Fibroblast of peridontal ligament (primary cell): ENCODE data around the gene PLD2.
A peak's percentile ranks its signal among the peaks of the same experiment; 100 is the strongest.

Source experiments
- DNase-seq: peaks from one replicate; pipeline ENCODE4 v3.0.0-alpha.2; 2010; ENCODE audit errors: extremely low read depth

The PLD2 gene

DNA sequence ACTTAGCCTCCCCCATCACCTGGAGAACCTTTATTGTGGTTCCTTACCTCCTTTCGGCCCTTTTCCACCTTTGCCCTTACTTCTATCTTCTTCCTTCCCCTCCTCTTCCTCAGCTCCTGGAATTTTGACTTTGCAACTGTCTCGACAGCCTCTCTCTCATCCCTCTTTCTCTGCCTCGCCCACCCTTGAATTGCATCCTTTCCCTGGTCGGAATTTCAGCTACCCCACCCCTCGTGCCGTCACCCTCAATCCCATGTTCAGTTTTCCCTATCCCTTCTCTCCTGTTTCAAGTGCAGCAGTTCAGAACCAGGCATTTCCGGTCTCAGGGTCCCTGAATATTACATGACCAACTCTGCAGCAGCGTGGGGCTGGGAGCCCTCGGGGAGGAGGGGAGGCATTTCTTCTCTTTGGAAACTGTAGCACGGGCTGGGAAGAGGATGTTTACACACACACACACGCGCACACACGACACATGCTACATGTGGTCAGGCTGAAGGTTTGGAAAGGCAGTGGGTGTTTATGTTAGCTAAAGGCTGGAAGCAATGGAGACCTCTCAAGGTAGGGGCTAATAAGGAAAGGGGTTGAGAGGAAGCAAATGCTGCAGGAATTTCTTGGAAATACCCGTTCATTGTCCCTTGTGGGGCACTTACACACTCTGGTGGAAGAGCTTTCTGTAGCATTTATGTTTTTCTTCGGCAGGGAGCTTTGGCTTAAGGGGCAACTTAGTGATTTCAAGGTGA lies 27.2 kb downstream of the PLD2 start:
- peak; percentile 59 for DNase-seq

DNA sequence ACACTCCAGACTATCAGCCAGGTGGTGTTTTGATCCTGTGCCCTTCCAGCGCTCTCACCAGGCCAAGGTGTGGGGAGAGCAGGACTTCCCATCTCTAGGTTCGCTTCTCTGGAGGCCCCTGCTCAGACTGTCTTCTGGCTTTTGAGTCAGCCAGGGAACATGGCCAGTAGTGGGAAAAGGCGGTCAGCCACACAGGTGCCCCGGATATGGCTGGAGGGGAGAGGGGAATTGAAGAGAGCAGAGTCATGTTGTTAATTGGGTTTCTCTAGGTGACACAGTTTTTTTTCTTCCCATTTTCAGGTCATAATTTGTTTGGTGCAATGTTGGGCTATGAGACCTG lies 27.7 kb downstream of the PLD2 start:
- DNase-seq = no peak

DNA sequence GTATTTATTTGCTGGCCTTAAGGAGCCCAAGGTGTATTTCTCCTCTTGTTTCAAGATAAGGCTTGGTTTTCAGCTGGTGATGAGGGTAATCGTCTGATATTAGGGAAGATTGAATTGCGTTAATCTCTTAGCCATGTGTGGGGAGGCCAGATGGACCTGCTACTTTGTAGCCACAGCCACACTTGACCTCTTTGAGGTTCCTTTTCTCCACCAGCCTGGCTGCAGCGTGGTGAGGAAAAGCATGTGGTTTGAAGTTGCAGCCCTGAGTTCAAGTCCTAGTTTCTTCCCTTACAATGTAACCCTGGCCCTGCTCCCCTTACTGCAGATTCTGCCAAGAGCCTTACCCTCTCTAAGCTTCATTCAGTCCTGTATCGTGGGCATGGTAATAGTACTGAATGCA lies 29.3 kb downstream of the PLD2 start:
- no peak for DNase-seq

DNA sequence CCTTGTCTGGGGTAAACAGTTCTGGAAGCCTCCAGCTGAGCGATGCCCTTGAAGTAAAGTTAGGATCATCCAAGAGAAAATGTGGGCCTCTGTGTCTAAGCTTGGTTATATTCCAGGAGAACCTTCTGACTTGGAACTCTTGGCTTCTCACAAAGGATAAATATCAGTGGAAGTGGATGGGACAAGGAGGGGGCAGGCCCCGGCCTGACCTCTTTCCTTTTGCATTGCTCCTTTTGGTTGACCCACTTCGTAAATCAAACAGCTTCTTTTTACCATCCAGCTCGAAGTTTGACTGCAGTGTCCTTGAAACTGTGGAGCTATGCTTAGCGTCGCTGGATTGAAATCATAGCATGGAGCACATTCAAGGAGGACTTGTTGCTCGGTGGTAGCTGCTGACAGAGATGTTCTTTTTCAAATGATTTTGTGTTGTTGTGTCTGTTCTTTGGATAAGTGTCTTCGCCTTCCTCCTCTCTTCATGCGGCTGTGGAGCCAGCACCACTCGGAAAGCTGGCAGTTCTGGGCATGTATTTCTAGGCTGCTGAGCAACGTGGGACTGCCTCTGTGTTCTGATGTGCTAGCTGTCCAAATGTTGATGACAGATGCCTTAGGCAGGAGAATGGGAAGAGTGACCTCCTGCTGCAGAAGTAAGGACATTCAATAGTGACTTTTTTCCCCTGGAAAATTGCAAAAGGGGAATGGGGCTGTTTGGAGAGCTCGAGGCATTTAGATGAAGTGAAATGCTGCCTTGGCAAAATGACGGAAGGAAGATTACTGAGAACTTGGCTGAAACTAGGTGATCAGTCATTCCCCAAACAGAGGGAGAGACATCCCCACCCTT lies 30.7 kb downstream of the PLD2 start:
- DNase-seq = no peak

DNA sequence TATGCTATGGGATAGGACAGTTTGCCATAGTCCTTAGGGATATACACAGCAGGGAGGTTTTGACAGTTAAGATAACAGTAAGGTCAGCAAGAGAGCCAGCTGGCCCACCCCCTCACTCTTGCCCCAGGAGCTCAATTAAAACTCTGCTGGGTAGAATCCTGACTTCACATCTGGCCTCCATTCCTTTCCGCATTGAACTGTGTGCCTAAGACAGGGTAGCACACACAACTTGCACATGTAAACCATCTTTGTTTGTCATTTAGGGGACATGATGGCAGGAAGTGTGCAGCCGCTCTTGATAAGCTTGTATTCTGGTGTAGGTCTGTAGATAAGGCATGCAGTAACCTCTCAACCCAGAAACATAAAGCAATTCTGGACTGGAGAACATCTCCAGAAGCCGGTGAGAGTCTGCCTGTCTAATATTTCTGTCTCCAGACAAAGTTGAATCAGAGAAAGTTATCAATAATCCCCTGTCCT lies 31.4 kb downstream of the PLD2 start:
- DNase-seq = no peak

DNA sequence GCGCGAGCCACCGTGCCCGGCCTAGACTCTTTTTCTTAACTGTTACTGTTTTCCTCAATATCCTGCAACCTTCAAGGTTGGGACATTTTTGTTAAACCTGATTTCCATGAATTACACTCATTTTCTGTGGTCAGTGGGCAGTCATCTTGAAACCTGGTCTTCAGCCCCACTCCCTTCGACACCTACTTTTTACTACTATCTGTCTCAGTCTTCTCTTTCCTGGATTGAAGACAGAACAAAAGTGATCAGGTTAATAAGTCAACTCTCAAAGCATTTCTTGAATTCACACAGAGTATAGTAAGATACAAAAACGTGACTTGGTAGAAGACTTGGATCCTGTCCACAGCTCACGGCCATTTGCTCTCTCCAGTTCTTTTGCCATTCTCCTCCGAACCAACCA lies 32.3 kb downstream of the PLD2 start:
- DNase-seq = no peak

DNA sequence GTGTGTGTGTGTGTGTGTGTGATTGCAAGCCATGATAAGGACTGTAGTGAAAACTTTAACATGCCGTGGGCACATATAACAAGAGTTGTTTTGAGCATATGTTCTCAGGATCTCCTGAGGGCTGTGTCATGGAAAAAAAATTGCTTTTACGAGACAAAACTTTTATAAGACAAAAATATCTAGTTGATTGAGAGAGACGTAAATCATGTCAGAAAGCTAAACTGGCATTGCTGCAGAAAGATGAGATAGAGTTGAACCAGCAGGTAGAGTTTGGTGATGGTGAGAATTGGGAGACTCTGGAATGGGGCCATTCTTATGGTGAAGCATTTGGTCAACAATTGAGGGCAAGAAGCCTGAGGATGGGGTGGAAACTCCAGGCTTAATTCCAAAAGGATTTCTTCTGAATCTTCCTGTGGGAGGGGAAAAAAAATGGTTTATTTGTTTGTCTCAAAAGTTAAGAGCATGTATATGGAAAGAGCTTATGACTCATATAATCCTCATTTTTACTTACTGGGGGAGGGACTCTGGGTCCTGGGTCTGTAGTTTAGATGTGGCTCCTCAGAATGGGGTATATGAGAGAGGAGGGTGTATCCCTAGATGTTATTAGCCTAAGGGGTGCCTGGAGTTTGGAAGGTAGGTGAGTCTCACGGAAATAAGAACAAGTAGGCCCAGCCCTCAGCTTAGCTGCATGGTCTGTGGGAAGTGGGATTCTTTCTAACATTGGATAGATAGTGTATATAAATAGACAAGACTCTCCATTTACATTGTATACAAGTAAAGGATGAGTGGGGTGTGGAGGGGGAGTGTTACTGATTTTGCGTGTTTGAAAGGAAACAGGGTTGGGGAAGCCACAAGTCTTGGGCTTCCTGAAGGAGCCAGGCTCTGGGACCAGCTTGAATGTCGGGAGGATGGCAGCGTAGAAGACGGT lies 33.3 kb downstream of the PLD2 start:
- DNase-seq = peak; percentile 48

DNA sequence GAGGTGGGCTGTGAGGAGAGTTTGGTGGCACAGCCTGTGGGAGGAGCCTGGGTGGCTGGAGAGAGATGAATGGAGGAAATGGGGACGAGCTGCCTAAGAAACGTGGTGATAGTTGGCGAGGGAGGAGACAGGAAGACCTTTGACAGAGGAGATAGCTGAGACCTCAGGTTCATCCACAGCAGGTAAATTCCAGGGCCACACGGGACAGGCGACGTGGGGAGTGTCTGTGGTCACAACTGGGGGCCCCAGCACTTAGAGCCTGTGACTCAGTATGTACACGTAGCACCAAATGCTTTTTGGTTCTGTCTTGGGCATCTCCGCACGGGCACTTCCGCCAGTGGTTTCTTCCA lies 33.9 kb downstream of the PLD2 start:
- DNase-seq = no peak

DNA sequence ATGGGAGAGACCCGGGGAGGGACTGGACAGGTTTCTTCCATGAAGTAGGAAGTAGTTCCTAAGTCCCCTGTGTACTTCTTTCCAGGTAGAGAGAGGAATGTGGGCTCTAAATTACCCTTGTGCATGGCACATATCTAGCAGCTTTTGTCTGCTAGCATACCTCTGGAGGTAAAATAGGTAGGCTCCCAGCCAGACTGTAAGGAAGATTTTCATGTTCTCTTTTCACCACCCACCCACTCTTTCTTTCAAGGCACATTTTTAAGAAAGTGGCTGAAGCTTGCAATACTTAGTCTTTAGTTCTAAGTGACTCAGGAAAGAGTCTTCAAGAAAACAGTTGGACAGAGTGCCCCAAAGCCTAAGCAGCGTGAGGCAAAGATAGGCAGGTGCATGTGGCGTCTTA lies 35.4 kb downstream of the PLD2 start:
- no peak for DNase-seq

DNA sequence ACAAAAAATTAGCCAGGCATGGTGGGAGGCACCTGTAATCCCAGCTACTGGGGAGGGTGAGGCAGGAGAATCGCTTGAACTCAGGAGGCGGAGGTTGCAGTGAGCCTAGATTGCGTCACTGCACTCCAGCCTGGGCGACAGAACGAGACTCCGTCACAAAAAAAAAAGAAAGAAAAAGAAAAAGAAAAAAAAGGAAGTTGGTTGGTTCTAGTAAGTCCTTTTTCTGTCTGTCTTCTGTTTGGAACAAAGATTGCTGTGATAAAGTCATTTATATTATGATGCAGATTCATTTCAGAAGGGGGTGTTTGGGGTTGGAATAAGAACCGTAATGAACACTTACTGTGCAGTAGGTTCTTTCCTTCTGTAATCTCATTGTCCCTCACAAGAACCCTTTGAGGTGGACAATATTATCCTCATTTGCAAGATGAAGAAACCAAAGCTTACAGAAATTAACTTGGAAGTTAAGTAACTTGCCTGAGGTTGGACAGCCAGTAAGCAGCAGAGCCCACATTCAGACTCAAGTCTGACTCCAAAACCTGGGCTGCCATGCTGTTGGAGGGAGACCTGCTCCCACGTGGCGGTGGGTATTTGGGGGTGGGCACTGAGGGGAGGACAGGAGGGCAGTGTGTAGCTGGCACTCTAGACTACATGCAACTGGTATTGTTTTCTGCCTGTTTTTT lies 36.5 kb downstream of the PLD2 start:
- no peak for DNase-seq

DNA sequence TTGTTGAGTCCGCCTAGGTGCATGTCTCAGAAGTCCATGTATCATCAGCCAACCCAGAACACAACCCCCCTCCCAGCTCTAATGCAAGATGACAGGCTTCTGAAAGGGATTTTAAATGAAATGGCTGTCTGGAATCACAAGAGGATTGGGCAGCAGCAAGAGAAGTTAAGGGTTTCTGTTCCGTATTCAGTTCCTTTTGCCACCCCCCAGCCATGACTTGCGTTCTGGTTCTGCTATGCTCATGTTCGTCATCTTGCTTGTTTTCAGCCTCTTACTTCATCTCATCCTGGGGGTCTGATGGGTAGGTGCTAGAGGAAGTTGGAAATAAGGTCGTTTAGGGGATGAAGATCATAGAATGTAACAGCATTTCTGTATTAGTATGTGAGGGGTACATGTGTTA lies 38.2 kb downstream of the PLD2 start:
- DNase-seq = no peak

DNA sequence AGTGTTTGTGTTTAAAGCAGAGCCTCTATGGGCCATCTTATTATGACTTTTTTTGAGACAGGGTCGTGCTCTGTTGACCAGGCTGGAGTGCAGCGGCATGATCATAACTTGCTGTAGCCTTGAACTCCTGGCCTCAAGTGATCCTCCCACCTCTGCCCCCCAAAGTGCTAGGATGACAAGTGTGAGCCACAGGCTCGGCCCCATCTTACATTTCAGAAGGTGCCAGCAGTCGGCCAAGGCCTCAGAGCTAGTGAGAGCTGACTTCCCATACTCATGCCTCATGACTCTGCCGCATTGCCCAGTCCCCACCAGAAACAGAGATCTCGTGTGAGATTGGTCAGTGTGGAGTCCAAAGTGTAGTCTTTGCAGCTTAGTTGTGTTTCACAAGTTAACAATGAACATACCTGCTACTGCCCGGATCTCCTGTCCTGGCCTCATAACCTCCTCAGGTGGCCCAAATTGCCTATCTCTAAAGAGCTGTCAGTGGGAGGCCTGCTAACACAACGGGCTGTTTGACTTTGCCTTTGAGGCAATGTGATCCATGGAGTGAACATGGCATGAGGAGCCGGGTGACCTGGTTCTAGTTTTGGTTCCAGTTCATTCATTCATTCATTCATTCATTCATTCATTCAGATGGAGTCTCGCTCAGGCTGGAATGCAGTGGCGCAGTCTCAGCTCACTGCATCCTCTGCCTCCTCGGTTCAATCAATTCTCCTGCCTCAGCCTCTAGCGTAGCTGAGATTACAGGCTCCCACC lies 39.9 kb downstream of the PLD2 start:
- DNase-seq = no peak

DNA sequence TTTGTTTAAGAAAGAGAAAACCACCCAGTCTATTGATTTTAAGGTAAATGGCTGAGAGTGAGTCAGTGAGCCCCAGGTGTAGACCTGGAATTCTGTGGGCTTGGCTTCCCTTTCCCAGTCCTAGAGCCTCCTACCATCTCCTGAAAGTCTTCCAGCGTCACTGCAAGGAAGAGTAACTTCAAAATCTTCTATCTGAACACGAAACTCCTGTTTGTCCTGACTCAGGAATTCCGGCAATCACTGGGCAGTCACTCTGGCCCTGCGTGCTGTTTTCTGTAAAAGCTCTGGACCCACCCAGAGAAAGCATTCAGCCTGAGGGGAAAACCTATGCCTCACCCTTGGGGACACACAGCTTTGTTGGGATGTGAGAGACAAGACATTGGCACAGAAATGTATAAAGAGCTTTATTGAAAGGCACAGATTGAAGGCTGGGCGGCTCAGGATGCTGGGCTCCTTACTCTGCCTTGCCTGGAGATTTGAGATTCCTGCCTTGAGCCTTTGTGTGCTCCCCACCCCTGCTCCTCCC lies 42.1 kb downstream of the PLD2 start:
- no peak for DNase-seq

DNA sequence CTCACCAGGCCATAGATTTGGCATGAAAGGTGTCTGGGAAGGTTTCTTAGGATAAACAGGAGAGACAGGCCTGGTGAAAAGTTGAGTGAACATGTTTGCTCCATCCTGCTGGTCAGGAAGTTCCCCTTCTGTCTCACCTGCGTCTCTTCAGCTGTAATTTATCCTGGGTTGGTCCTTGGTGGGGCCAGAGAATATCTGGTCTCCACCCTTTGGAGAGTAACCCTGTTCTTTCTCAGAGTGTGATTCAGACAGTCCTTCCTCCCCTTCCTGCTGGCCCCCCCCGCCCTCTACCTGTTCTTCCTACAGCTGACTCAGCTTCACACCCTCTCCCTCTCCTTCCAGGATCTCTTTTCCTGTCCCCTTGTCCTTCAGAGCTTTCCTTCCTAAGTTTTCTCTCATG lies 43.3 kb downstream of the PLD2 start:
- no peak for DNase-seq

DNA sequence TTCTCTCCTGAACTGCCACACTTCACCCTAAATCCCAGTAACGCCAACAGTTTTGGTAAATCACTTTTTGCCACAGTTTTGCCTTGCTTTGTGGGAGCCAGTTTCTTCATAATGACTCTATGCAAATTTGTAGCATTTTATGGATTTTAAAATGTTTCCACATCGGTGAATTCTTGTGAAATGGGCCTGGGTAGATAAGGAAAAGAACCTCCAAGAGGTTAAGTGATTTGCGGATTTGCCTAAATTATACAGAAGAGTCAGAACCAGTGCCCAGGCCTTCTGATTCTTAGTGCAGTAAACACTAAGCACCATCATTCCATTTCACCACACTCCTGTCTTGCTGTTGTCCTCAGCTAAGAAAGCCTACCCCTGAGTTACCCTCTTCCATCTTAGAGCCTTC lies 44.1 kb downstream of the PLD2 start:
- DNase-seq = no peak

DNA sequence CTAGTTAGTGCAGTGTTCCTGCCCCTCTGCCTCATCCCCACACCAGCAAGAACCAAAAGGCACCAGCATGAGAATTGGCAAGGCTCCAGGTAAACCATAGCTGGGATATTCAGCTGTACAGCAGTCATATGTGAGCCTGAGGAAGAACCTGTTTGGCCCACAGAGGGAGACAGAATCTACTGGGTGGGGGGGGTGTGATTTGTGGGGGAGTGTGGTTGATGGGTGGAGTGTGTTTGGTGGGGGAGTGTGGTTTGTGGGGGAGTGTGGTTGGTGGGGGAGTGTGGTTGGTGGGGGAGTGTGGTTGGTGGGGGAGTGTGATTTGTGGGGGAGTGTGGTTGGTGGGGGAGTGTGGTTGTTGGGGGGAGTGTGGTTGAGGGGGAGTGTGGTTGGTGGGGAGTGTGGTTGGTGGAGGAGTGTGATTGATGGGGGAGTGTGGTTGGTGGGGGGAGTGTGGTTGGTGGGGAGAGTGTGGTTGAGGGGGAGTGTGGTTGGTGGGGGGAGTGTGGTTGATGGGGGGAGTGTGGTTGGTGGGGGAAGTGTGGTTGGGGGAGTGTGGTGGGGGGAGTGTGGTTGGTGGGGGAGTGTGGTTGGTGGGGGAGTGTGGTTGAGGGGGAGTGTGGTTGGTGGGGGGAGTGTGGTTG lies 45.7 kb downstream of the PLD2 start:
- DNase-seq = peak; percentile 60

DNA sequence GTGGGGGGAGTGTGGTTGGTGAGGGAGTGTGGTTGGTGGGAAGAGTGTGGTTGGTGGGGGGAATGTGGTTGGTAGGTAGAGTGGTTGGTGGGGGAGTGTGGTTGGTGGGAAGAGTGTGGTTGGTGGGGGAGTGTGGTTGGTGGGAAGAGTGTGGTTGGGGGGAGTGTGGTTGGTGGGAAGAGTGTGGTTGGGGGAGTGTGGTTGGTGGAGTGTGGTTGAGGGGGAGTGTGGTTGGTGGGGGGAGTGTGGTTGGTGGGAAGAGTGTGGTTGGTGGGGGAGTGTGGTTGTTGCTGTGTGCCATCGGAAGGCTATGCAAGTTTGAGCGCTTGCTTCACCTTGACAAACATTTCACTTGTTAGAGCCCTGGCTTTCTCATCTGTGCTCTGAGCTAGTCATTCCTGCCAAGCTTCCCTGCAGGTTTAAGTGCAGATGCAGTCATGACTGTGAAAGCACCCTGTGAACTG lies 46.3 kb downstream of the PLD2 start:
- DNase-seq = no peak

DNA sequence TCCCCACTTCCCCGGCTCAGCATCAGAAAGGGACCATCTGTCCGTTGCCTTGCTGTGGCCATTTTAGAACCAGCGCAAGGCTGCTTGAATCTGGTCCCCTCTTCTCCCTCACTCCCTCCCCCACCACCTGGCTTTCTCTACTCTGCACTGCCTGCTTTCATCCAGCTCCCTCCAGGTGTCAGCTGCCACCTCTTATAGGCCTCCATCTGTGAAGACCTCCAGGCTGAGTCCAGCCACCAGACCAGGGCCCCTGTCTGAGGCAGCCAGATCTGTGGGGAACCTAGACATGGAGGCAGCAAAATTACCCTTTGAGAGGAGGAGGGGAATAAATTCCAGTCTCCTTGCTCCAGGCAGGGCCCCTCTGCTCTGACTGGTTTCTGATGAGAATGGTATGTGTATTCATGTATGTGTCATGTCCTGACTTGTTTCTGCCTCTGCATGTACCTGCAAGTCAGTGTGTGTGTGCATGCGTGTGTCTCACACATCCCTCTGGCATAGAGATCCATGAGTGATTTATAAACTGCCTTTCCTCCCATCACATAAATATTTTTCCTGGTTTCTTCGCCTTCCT lies 47.2 kb downstream of the PLD2 start:
- DNase-seq = no peak

DNA sequence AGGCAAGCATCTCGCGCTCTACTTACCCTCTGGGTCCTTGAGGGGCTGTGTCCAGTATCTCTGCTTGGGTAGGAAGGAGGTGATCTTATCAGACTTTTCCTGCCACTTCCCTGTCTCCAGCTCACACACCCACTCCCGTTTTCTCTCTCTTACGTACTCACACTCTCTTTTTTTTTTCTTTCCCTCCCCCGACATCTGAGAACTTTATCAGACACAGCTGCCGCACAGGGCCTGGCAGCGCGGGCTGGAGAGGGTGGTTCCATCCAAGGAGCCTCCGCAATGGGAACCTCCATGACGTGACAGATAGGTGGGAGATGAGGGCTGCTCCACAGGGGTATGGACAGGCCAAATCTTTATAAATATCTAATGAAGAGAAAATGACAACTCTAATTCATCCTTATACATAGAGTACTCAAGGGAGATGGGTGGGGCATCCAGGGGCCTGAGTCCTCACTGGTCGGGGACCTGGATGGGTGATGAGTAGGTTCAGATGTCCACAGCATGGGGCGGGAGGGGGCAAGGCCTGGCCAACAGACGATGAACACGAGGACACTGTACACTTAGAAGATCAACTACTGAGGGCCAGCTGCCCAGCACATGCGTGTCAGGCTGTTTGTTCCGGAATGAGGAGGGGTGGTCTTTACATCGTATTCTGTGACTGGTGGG lies 49.5 kb downstream of the PLD2 start:
- no peak for DNase-seq
